GM12865 (cell line): ENCODE data around the gene MAP2K5.

Source experiments
- DNase-seq: peaks from one replicate; pipeline ENCODE4 v3.0.0; 2010; ENCODE audit warnings: low read depth
- H3K4me3 ChIP-seq: 2 replicates; pipeline ENCODE4 v1.5.1; 2011; ENCODE audit warnings: mild to moderate bottlenecking, low read depth, low read length, control low read depth
- CTCF ChIP-seq: IDR thresholded peaks from 2 replicates; pipeline ENCODE4 v1.5.1; 2011; ENCODE audit warnings: low read length, control low read depth, low read depth, inconsistent platforms; ENCODE audit not compliant: insufficient read depth; ENCODE audit errors: missing control alignments

Gene MAP2K5

GRCh38 chr15:67779549-67780111 is 237.1 kb downstream of the MAP2K5 start:
- TF ChIP-seq CTCF, result no peak
- DNase-seq, result no peak

GRCh38 chr15:67781061-67781460 is 238.6 kb downstream of the MAP2K5 start:
- TF ChIP-seq CTCF, result no peak
- no peak for DNase-seq
- H3K4me3 ChIP-seq, result no peak overlapping the region

More at GRCh38 chr15:67779549-67780111, 237.1 kb downstream of the MAP2K5 start:
- H3K4me3 ChIP-seq, result no peak overlapping the region

GRCh38 chr15:67781907-67782690 is 239.6 kb downstream of the MAP2K5 start:
- DNase-seq, result no peak
- TF ChIP-seq CTCF, result no peak
- no peak overlapping the region for H3K4me3 ChIP-seq

- no peak overlapping the region for H3K4me3 ChIP-seq
- no peak for TF ChIP-seq CTCF
Measured at GRCh38 chr15:67782691-67782991, 240.1 kb downstream of the MAP2K5 start.

GRCh38 chr15:67783303-67783702 is 240.8 kb downstream of the MAP2K5 start:
- peak; percentile 50 for TF ChIP-seq CTCF
- DNase-seq, result peak; percentile 90
- no peak overlapping the region for H3K4me3 ChIP-seq

More at GRCh38 chr15:67782691-67782991, 240.1 kb downstream of the MAP2K5 start:
- no peak for DNase-seq

GRCh38 chr15:67784090-67784781 is 241.7 kb downstream of the MAP2K5 start:
- H3K4me3 ChIP-seq, result no peak overlapping the region
- DNase-seq, result peak; percentile 90
- no peak for TF ChIP-seq CTCF
